Neuronal stem cell (in vitro differentiated cells): ENCODE measurements around the gene ZDHHC24.
A peak's percentile ranks its signal among the peaks of the same experiment; 100 is the strongest.

ENCODE experiments used
- DNase-seq: peaks from one replicate; pipeline ENCODE4 v3.0.0-alpha.2; 2013; ENCODE audit warnings: low spot score
- H2AFZ ChIP-seq: one replicate; pipeline ENCODE4 v1.6.1; 2013; ENCODE audit warnings: mild to moderate bottlenecking, low read length, inconsistent platforms
- H2AK5ac ChIP-seq: 2 replicates; pipeline ENCODE4 v1.6.1; 2013; ENCODE audit warnings: low read depth, mild to moderate bottlenecking, inconsistent platforms, low read length, moderate library complexity, mixed read lengths
- H2BK120ac ChIP-seq: 2 replicates; pipeline ENCODE4 v1.6.1; 2013; ENCODE audit warnings: low read depth, mild to moderate bottlenecking, inconsistent platforms, low read length, moderate library complexity, mixed read lengths
- H2BK12ac ChIP-seq: one replicate; pipeline ENCODE4 v1.6.1; 2013; ENCODE audit warnings: low read length, inconsistent platforms
- H2BK15ac ChIP-seq: 2 replicates; pipeline ENCODE4 v1.6.1; 2013; ENCODE audit warnings: mild to moderate bottlenecking, low read length, inconsistent platforms, mixed read lengths
- H2BK5ac ChIP-seq: one replicate; pipeline ENCODE4 v1.6.1; 2013; ENCODE audit warnings: inconsistent platforms, mild to moderate bottlenecking, low read length, moderate library complexity
- H3K14ac ChIP-seq: one replicate; pipeline ENCODE4 v1.6.1; 2013; ENCODE audit warnings: low read length, inconsistent platforms
- H3K18ac ChIP-seq: 2 replicates; pipeline ENCODE4 v1.6.1; 2013; ENCODE audit warnings: low read length, inconsistent platforms
- H3K23ac ChIP-seq: 2 replicates; pipeline ENCODE4 v1.6.1; 2013; ENCODE audit warnings: low read depth, mild to moderate bottlenecking, mixed read lengths, low read length, inconsistent platforms; ENCODE audit not compliant: poor library complexity
- H3K27ac ChIP-seq: replicated peaks from 3 replicates; pipeline ENCODE4 v1.5.1; 2013; ENCODE audit warnings: low read length, inconsistent platforms
- H3K27me3 ChIP-seq, 3 experiments: 2 replicates each; pipeline ENCODE4 v1.6.1; 2013; ENCODE audit warnings: low read length in 3 of 3, mild to moderate bottlenecking in 2 of 3, inconsistent platforms in 1 of 3, low read depth in 1 of 3, mixed read lengths in 1 of 3, moderate library complexity in 1 of 3; ENCODE audit not compliant: control insufficient read depth in 3 of 3, insufficient read depth in 3 of 3
- H3K36me3 ChIP-seq, 2 donors: replicated peaks in 1 of 2; 2 replicates each; pipeline ENCODE4 v1.6.1; 2013; ENCODE audit warnings: low read length in 2 of 2; ENCODE audit not compliant: control insufficient read depth in 2 of 2, insufficient read depth in 2 of 2
- H3K4ac ChIP-seq: 2 replicates; pipeline ENCODE4 v1.6.1; 2013; ENCODE audit warnings: inconsistent platforms, mild to moderate bottlenecking, low read length, moderate library complexity
- H3K4me1 ChIP-seq, 2 donors: 1 replicate in 1 of 2; 2 replicates in 1 of 2; pipeline ENCODE4 v1.6.1; 2013; ENCODE audit warnings: low read length in 2 of 2, low read depth in 1 of 2; ENCODE audit not compliant: control insufficient read depth in 2 of 2, insufficient read depth in 1 of 2
- H3K4me2 ChIP-seq: one replicate; pipeline ENCODE4 v1.6.1; 2013; ENCODE audit warnings: mild to moderate bottlenecking, low read length, inconsistent platforms; ENCODE audit not compliant: insufficient read depth, poor library complexity, severe bottlenecking
- H3K4me3 ChIP-seq, 2 donors: 2 replicates each; pipeline ENCODE4 v1.5.1; 2013; ENCODE audit warnings: low read length in 2 of 2, mild to moderate bottlenecking in 2 of 2, inconsistent platforms in 1 of 2, moderate library complexity in 1 of 2
- H3K79me1 ChIP-seq: one replicate; pipeline ENCODE4 v1.6.1; 2013; ENCODE audit warnings: low read depth, mild to moderate bottlenecking, inconsistent platforms, low read length, moderate library complexity
- H3K9ac ChIP-seq: one replicate; pipeline ENCODE4 v1.6.1; 2013; ENCODE audit warnings: mild to moderate bottlenecking, low read depth, low read length, inconsistent platforms; ENCODE audit not compliant: poor library complexity
- H3K9me3 ChIP-seq, 2 donors: replicated peaks in 1 of 2; 2 replicates each; pipeline versions ENCODE3 to v1.6.1; 2013; ENCODE audit warnings: low read length in 2 of 2, mild to moderate bottlenecking in 2 of 2, inconsistent platforms in 1 of 2, low read depth in 1 of 2, mixed read lengths in 1 of 2, moderate library complexity in 1 of 2; ENCODE audit not compliant: control insufficient read depth in 2 of 2, insufficient read depth in 1 of 2
- H4K8ac ChIP-seq: one replicate; pipeline ENCODE4 v1.6.1; 2013; ENCODE audit warnings: low read depth, mild to moderate bottlenecking, inconsistent platforms, low read length, moderate library complexity
- H4K91ac ChIP-seq: one replicate; pipeline ENCODE4 v1.6.1; 2013; ENCODE audit warnings: low read length, low read depth, mild to moderate bottlenecking, inconsistent platforms; ENCODE audit not compliant: poor library complexity
- WGBS, 2 donors: extraction: QIAGEN DNeasy Blood & Tissue Kit; methylation state at CpG; one replicate each; pipeline ENCODE4 v1.1.7; 2013; ENCODE audit warnings: missing lambda C conversion rate in 2 of 2, mixed read lengths in 1 of 2; ENCODE audit not compliant: insufficient read length in 2 of 2, insufficient replicate concordance in 1 of 2; ENCODE audit errors: extremely low coverage in 2 of 2; 5-methylcytosine and 5-hydroxymethylcytosine counted together

ZDHHC24 gene

DNA sequence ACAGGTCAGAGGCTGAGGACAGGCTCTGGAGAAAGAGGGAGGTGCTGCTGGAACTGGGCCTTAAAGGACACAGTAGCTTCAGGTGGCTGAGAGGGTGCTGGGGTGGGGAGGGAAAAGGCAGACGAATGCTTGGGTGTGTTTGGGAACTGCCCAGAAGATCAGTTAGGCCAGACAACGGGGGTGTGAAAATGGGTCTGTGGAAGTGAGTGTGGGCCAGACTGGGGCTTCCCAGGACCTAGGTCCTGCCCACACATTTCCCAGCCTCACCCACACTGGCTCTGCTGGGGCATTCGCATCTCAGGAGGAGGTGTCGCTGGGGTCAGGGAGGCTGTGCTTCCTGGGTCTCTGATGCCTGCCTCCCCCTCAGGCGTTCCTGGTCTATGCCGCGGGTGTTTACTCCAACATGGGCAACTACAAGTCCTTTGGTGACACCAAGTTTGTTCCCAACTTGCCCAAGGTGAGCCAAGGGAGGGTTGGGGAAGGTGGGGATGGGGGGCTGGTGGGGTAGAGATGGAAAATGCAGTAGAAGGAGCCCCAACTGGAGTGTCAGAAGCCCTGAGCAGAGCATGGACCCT lies 61.0 kb downstream of the ZDHHC24 start:
- Histone ChIP-seq H2AK5ac (no peak overlapping the region), H3K9ac (no peak overlapping the region), H3K79me1 (peaks cover 6% of the 10 kb centered on the region), H3K4me3 (no peak overlapping the region), H2BK120ac (no peak overlapping the region), H4K8ac (no peak overlapping the region), H3K36me3 (peaks cover 23 to 52% of the 10 kb centered on the region in 2 donors), H2BK15ac (no peak overlapping the region), H3K14ac (no peak overlapping the region), H3K4me2 (no peak overlapping the region), H3K18ac (no peak overlapping the region), H3K4ac (no peak overlapping the region), H3K9me3 (no peaks in the 10 kb centered on the region), H3K4me1 (no peaks in the 10 kb centered on the region), H3K27ac (no peak overlapping the region), H2AFZ (no peak overlapping the region), H3K23ac (no peak overlapping the region), H2BK5ac (no peak overlapping the region), H4K91ac (no peak overlapping the region), H2BK12ac (no peak overlapping the region), H3K27me3 (no peaks in the 10 kb centered on the region)
- WGBS, 2 donors: no CpG with 5 or more reads among the region's 7 CpGs
- DNase-seq: no peak

DNA sequence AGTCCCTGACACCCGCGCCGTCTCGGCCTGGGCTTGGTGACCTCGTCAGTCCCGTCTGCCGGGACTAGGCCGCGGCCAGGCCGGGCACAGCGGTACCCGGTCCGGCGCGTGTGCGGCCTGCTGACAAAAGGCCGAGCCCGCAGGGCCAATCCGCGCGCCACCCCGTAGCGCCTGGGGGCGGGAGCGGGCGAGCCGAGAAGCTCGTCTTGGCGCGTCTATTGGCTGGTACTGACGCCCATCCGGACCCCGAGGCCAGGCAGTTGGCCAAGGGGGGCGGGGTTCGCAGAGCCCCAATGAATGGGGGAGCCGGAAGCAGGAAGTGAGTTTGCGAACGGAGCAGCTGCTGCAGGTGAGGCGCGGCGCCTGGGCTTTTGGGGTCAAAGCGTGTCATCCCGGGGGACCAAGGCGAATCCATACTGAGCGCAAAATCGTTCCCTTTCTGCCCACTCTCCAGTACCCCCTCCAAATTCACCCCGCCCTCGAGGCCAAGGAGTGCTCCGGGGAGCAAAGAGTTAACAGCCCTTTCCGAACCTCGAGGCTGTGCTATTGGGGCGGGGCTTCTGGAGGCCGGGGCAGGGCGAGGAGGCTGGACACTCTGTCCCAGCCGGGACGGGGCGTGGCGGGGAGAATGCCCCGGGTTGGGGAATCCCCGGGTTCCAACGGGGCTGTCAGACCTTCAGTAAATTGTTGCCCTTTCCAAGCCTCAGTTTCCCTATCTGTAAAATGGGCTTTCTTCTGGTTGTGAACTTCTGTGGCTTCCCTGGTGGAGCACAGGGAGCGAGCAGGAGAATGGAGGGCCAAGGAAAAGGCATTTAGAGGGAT lies 65.5 kb downstream of the ZDHHC24 start, which contains the start of gene DPP3:
Gene DPP3 (plus strand): TSS at position 318 of the 822 bp plus-strand sequence. CDS start 1,767 bp downstream, outside the sequence.
- H2BK5ac ChIP-seq: peak within 1 kb of the TSS; percentile 84
- no peak within 1 kb of the TSS for H4K8ac ChIP-seq
- H3K4me3 ChIP-seq: peak within 1 kb of the TSS; percentile 92
- no peaks in the 10 kb centered on the region for H3K27me3 ChIP-seq
- H3K14ac ChIP-seq: no peak within 1 kb of the TSS
- peak within 1 kb of the TSS; percentile 94 for H3K18ac ChIP-seq
- H2BK12ac ChIP-seq: no peak within 1 kb of the TSS
- peaks cover 4% of the 10 kb centered on the region for H3K79me1 ChIP-seq
- DNase-seq: peak; percentile 96
- H3K9me3 ChIP-seq: no peaks in the 10 kb centered on the region
- peak within 1 kb of the TSS; percentile 81 for H3K4me2 ChIP-seq
- H3K4ac ChIP-seq: peak within 1 kb of the TSS; percentile 39
- WGBS, 2 donors: no CpG with 5 or more reads among the region's 62 CpGs
- peak within 1 kb of the TSS; percentile 91 for H3K9ac ChIP-seq
- peaks cover 0 to 15% of the 10 kb centered on the region in 2 donors for H3K4me1 ChIP-seq
- H3K27ac ChIP-seq: peak within 1 kb of the TSS; percentile 85
- H3K36me3 ChIP-seq: peaks cover 7 to 26% of the 10 kb centered on the region in 2 donors
- peak within 1 kb of the TSS; percentile 95 for H2AK5ac ChIP-seq
- H2AFZ ChIP-seq: peak within 1 kb of the TSS; percentile 90
- no peak within 1 kb of the TSS for H2BK15ac ChIP-seq
- H4K91ac ChIP-seq: peak within 1 kb of the TSS; percentile 7
- H2BK120ac ChIP-seq: no peak within 1 kb of the TSS
- peak within 1 kb of the TSS; percentile 50 for H3K23ac ChIP-seq

DNA sequence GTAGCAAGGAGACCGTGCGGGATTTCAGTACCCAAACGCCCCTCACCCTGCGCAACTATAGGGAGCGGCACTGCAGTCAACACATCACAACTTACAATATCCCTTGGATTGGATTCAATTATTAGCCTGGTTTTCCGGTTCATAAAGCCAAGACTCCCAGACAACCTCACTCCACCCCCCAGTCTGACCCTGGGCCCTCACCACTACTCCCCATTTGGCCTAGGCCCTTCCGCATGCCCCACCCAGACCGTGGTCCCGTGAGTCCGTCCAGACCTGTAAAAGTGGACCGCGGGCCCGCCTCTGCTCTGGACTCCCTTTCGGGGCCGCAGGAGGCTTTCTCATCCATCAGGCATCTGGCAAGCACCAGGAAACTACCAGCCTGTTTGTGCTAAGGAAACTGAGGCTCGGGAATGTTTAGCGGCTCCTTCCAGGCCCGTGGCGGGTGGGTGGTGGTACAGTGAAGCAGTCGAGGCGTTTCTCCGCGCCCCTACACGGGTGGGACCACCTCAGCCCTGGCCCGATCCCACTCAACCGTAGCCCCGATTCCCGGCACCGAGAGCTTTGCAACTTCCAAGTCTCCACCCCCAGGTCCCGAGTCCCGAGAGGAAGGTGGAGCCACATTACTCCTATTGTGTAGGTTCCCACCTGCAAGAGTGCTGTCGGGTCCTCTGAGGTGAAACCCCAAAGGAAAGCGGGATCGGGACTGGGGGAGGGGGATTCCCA lies 66.3 kb downstream of the ZDHHC24 start:
- peaks cover 0 to 15% of the 10 kb centered on the region in 2 donors for H3K4me1 ChIP-seq
- peak overlapping the region; percentile 39 for H3K4ac ChIP-seq
- no peaks in the 10 kb centered on the region for H3K9me3 ChIP-seq
- H2BK120ac ChIP-seq: no peak overlapping the region
- no peak overlapping the region for H2BK12ac ChIP-seq
- peaks cover 8 to 31% of the 10 kb centered on the region in 2 donors for H3K36me3 ChIP-seq
- H3K23ac ChIP-seq: peak overlapping the region; percentile 50
- no peak overlapping the region for H4K8ac ChIP-seq
- H2AK5ac ChIP-seq: peak overlapping the region; percentile 95
- H3K79me1 ChIP-seq: peaks cover 4% of the 10 kb centered on the region
- peak overlapping the region; percentile 92 for H3K4me3 ChIP-seq
- peak overlapping the region; percentile 84 for H2BK5ac ChIP-seq
- peak overlapping the region; percentile 90 for H2AFZ ChIP-seq
- peak overlapping the region; percentile 7 for H4K91ac ChIP-seq
- no peak for DNase-seq
- peak overlapping the region; percentile 81 for H3K4me2 ChIP-seq
- peak overlapping the region; percentile 91 for H3K9ac ChIP-seq
- WGBS, 2 donors: no CpG with 5 or more reads among the region's 34 CpGs
- no peak overlapping the region for H3K14ac ChIP-seq
- peak overlapping the region; percentile 94 for H3K18ac ChIP-seq
- H3K27me3 ChIP-seq: no peaks in the 10 kb centered on the region
- H2BK15ac ChIP-seq: no peak overlapping the region
- H3K27ac ChIP-seq: peak overlapping the region; percentile 85
